Measurements from ENCODE around the gene PPP1R11.
"Not testable (repeated sequence)": the region's sequence is repeated elsewhere in the genome, so short reads cannot be mapped to it uniquely, and the experiment has no call there.

Gene PPP1R11

GRCh38 chr6:30066577-30067459 lies at the start of gene PPP1R11:
TSS of gene PPP1R11 (plus strand) at chr6:30067198. CDS start at chr6:30067411, 213 bp downstream.
- FAIRE-seq = peak; percentile 99

DNA sequence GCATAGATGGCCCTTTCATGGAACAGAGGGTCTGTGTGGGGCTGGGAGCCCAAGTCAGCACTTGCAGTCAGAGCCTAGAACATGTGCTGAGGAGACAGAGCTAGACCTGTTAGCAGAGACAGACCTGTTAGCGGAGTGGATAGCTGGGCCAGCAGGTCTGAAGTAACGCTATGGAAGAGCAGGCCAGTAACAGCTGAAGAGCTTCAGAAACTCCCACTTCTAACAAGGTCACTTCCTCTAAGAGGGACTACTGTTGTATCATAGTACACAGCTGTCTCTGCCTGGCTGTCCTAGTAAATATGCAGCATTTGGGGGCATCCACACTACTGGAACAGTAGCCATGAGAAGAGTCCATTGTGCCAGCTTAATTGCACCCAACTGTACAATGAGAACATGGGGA lies 47.2 kb upstream of the PPP1R11 start:
- no peak for FAIRE-seq

GRCh38 chr6:30020626-30021025 lies 46.4 kb upstream of the PPP1R11 start:
- FAIRE-seq = no peak

GRCh38 chr6:30022189-30022588 lies 44.8 kb upstream of the PPP1R11 start:
- no peak for FAIRE-seq

GRCh38 chr6:30022712-30023111 lies 44.3 kb upstream of the PPP1R11 start:
- not testable (repeated sequence) for FAIRE-seq

DNA sequence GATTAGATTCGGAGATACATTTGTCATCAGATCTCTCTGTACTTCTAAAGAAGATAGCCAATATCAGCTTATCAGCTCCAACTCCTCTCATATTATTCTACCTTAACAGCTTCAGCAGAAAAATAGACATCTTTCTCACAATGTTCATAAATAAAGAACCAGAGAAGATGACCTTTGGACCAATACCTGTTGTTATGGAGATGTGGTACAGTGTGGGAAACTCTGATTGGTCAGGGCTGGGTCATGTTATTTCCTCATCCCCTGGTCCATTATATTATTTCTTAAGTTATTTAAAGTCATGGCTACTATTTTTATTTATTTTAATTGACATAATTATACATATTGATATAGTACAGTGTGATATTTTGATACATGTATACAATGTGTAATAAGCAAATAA lies 41.8 kb upstream of the PPP1R11 start:
- no peak for FAIRE-seq

DNA sequence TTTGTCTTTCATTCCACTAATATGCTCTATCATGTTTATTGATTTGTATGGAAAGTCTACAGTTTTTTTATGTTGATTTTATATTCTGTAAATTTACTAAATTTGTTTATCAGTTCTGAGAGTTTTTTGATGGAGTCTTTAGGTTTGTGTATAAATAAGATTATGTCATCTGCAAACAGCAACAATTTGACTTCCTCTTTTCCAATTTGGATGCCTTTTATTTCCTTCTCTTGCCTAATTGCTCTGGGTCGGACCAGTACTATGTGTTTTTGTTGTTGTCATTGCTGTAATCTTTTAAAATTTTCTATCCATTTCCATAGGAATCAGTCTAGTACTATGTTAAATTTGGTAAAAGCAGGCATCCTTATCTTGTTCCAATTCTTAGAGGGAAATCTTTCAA lies 37.4 kb upstream of the PPP1R11 start:
- FAIRE-seq = no peak

DNA sequence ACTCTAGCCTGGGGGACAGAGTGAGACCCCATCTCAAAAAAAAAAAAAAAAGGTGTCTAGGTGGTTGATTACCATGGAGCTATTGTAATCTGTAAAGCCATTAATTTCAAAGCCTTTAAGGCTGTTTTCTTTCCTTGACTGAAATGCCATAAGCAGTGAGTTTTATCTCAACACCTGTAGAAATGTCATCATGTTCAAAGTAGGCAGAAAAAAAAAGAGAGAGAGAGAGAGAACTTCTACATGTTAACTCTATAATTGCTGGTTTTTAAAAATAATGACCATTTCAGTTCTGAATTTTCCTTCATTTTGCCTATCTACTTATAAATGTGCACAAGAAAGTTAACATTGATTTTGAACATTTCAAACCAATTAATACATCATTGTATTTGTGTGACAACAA lies 35.6 kb upstream of the PPP1R11 start:
- no peak for FAIRE-seq

DNA sequence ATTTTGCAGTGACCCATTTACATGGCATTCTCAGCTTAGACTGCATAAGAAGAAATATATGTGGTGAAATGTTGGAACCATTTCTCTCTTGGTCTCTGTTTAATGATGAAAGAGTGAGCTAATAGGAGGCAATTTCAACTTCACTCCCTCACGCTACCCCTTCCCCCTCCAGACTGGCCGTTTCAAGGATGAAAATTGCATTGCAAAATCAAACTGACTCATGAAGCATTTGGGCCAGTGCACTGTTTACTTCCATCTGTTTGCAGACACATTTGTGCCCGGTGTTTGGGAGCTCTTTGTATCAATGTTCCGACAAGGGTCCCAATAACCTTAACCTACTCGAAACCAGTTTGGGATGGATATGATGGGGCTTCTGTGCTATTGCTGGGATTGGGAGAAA lies 33.6 kb upstream of the PPP1R11 start:
- FAIRE-seq = not testable (repeated sequence)

- no peak for FAIRE-seq
Observed at GRCh38 chr6:30035784-30036183, 31.2 kb upstream of the PPP1R11 start.

DNA sequence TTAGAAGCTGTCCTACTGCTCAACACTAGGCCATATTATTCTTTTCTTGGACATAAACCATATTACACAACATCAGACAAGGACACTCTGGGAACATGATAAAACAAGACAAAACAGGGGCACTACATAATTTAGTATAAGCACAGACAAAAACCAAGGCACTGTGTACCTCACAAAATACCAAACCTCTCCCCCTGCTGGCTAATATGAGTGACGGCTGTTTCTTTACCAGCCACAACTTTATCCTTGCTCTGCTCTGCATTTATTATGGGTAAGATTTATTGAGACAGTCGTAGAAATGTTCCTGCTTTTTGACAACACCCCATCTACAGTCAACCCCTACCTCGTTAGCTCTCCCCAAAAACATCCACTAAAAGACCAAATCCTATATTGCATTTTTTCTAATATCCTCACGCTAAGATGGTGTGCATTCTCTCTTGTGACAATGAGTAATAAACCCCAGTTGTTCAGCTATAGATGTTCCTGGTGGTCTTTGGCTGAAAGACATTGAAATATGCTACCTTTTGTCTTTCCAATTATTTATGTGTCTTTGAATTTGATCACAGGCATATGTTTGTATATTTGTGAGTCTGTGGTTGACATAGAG lies 29.7 kb upstream of the PPP1R11 start:
- FAIRE-seq = no peak

- no peak for FAIRE-seq
Observed at GRCh38 chr6:30041221-30041620, 25.8 kb upstream of the PPP1R11 start.

DNA sequence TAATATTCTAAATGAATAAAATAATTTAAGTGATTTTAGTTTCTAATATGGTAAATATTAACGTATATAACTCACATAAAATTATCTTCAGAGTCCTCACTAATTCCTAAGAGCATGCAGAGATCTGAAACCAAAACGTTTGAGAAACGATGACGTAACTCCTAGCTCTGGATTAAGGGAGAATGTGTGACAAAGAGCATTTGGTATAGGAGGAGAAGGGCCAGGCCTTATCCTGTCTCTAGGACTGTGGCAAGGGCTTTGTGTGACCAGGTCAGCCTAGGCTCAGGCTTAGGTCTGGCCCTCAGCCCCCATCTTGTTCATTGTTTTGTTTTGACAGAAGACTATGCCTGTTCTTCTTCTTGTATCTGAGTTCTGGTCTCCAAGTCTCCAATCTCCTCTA lies 25.2 kb upstream of the PPP1R11 start:
- FAIRE-seq = no peak

DNA sequence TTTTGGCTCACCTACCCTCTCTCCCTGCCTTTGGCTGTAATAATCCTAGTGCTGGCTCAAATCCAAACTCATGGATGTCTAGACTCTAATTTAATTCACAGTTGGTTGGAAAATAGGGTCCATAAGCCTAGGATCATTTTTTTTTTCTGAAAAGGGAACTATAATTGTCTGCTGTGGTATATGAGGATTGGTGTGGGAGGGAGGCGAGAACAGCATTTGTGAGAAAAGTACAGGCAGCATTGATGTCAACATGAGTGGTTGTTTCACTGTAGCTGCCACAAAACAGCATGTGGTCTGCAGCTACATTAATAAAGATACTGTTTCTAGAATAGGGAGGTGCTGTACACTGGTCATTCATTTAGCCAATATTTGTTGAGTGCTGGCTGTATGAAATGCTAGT lies 24.5 kb upstream of the PPP1R11 start:
- FAIRE-seq = no peak

GRCh38 chr6:30042914-30043313 lies 24.1 kb upstream of the PPP1R11 start:
- FAIRE-seq = no peak

GRCh38 chr6:30043744-30044143 lies 23.3 kb upstream of the PPP1R11 start:
- FAIRE-seq = no peak

DNA sequence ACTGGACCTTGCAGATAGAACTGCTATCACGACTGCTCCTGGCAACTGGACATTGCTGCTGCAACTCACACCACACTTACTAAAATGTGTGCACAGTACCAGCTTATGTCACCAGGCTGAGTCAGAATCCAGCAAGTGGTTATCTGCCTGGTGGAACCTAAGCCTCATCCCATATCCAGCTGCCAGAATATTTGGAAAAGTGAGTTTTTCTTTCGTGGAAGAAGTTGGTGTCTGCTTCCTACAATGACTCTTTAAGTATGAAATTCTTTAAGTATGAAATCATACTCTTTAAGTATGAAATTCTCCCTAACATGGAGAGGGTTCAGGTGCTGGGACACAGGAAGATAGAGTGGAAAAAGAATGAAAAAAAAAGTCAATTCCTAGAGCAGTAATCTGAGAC lies 22.4 kb upstream of the PPP1R11 start:
- no peak for FAIRE-seq

GRCh38 chr6:30047220-30047619 lies 19.8 kb upstream of the PPP1R11 start:
- FAIRE-seq = no peak

DNA sequence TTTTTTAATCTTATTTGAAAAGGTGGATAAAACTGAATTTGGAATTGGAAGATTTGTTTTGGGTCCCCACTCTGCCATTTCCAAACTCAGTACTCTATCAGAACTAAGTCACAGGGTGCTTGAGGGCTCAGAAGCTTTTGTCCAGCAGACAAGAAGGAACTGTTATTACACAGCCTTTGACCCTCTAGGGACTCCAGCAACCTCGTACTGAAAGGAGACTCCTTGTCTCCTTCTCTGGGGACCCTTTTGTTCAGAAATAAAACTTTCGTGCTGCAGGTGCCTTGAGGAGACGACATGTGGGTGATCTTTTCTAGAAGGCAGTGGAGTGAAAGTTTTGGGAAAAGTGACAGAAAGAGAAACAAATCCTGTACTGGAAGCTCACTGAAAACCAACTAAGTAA lies 13.3 kb upstream of the PPP1R11 start:
- no peak for FAIRE-seq

DNA sequence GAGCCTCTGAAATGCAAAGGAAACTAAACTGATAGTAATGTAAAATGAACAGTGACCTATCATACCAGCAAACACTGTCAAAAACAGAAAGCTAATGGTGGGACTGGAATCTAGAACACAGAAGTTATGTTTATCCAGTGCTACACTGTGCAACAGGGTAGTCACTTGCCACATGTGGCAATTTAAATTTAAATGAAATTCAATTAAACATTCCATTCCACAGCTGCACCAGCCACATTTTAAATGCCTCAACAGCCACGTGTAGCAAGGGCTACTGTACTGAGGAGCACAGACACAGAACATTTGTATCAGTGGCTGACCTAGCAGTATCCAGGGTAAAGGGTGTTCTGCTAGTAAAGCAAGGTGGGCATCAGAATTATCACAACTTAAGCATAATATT lies 11.5 kb upstream of the PPP1R11 start:
- FAIRE-seq = no peak

DNA sequence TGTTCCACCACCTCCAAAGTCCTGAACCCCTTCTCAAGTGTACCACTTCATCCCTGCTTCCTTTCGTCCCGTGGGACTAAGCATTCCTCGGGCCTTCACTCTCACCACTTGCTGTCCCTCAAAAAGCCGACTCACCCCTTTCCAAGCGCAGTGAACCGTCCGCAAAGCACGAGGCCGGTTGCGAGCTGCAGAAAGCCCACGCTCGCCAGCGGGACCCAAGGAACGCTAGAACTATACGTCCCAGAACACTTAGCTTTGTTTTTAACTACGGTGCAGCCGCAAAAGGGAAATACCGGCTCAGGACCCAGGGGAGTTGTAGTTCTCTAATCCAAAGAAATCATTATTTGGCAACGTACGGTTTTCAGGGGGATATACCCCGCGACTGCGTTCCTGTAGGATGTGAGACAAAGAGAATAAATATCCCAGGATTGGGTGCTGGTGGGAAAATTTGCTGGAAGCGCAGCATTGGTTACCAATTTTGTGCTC lies 6.3 kb upstream of the PPP1R11 start:
- FAIRE-seq = no peak

DNA sequence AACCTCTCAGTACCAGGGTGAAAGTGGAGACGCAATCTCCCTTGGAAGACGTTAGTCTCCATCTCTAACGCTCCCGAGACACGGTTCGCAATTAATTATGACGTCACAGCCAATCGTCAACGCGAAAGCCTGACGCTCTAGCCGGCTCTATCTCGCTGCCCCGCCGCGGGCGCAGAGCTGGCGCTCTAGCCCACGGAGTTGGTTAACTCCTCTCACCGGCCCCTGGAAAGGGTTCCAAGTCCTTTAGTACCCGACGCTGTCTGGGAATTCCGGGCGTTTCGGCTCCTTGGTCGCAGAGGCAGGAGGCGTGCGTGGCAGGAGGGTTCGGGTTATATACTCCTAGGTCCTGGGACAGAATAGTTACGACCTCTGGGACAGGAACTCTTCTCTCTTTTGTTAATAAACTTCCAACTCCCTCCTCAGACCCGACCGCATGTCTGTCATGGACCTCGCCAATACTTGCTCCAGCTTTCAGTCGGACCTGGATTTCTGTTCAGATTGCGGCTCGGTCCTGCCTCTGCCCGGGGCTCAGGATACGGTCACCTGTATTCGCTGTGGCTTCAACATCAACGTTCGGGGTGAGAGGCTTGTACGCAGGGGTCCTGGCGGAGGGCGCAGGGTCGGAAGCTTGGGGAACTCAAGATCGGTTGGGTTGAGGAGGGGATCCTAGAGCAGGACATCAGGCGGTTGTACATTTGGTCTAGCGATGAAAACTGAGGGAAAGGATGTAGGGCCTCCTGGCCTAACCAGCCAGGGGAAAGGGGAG lies 5.7 kb upstream of the PPP1R11 start, which contains the start of gene POLR1H:
Gene POLR1H (plus strand): TSS at position 174 of the 766 bp plus-strand sequence. CDS start 260 bp downstream, at position 434.
- FAIRE-seq = peak; percentile 61

GRCh38 chr6:30061858-30062458 lies 5.0 kb upstream of the PPP1R11 start:
- FAIRE-seq = no peak

Data from endometrium (tissue), 2 donors.